HepG2 (cell line): ENCODE data around the gene PDIA5. TPM values are rescaled to one million over a fixed set of nuclear protein-coding genes. Genes with fewer than 3 reads are reported as not detected.

Source experiments
- ATF7 ChIP-seq, 2 experiments: fragments of 450-650 bp in 1 of 2; sonication (generic) in 1 of 2; formaldehyde crosslinking in 1 of 2; IDR thresholded peaks; 2 replicates each; pipeline versions ENCODE4 v1.4.0 to v1.6.1; 2016 to 2020; ENCODE audit warnings: antibody characterized with exemption in 1 of 2, mild to moderate bottlenecking in 1 of 2, missing genetic modification reagents in 1 of 2
- DNMT1 ChIP-seq: sonication (generic); formaldehyde crosslinking; IDR thresholded peaks from 2 replicates; pipeline ENCODE4 v1.5.1; 2020; ENCODE audit warnings: mild to moderate bottlenecking, missing genetic modification reagents
- HDAC2 ChIP-seq: sonication (generic); formaldehyde crosslinking; IDR thresholded peaks from 2 replicates; pipeline ENCODE4 v1.4.0; 2020; ENCODE audit warnings: missing genetic modification reagents
- KLF12 ChIP-seq: sonication (generic); formaldehyde crosslinking; IDR thresholded peaks from 2 replicates; pipeline ENCODE4 v1.4.0; 2020; ENCODE audit warnings: missing genetic modification reagents, borderline replicate concordance
- NAIF1 ChIP-seq: sonication (generic); formaldehyde crosslinking; IDR thresholded peaks from 2 replicates; pipeline ENCODE4 v1.5.0; 2020; ENCODE audit warnings: mild to moderate bottlenecking, missing genetic modification reagents, borderline replicate concordance
- PCBP1 ChIP-seq: fragments of 200-400 bp; formaldehyde crosslinking; IDR thresholded peaks from 2 replicates; pipeline ENCODE4 v1.6.1; 2017; ENCODE audit warnings: mild to moderate bottlenecking, low read depth, low read length, borderline replicate concordance
- SRSF4 ChIP-seq: fragments of 200-400 bp; formaldehyde crosslinking; IDR thresholded peaks from one replicate; pipeline ENCODE4 v1.6.1; 2018; ENCODE audit warnings: mild to moderate bottlenecking, low read depth, low read length, moderate library complexity; ENCODE audit not compliant: poor library complexity, severe bottlenecking
- ZNF546 ChIP-seq: sonication (generic); formaldehyde crosslinking; conservative IDR thresholded peaks from 2 replicates; pipeline ENCODE4 v1.8.1; 2023; ENCODE audit warnings: mild to moderate bottlenecking, missing genetic modification reagents
- ZNF7 ChIP-seq: IDR thresholded peaks from 2 replicates; pipeline ENCODE4 v1.6.1; 2016; ENCODE audit warnings: missing biosample characterization, missing genetic modification reagents
- polyA plus RNA-seq, 8 experiments: library from polyadenylated mRNA; depleted of rRNA in 3 of 8; stranded (reverse) in 7 of 8; unstranded in 1 of 8; fragments of >200 nt; fragmentation: Illumina TruSeq in 4 of 8; extraction: Trizol in 4 of 8; gene quantifications; 2 replicates each; pipeline versions ENCODE4 v1.2.1 to v1.2.3, GENCODE V29; 2011 to 2016; ENCODE audit warnings: low read depth in 4 of 8, missing spikeins in 1 of 8, mixed read lengths in 1 of 8; ENCODE audit not compliant: insufficient read depth in 1 of 8
- total RNA-seq, 5 experiments: library from RNA; depleted of rRNA; stranded (reverse); fragments of >200 nt; fragmentation: Illumina TruSeq; extraction: Trizol; gene quantifications; 2 replicates each; pipeline ENCODE4 v1.2.3, GENCODE V29; 2016; ENCODE audit warnings: low read depth in 1 of 5
- TF ChIP-seq, protein P1 (sequence below): sonication (generic); formaldehyde crosslinking; IDR thresholded peaks from 2 replicates; pipeline ENCODE4 v1.8.1; 2023; ENCODE audit warnings: missing genetic modification reagents, mild to moderate bottlenecking, borderline replicate concordance
- TF ChIP-seq, protein P2 (sequence below): sonication (generic); formaldehyde crosslinking; conservative IDR thresholded peaks from 2 replicates; pipeline ENCODE4 v1.8.1; 2023; ENCODE audit warnings: missing genetic modification reagents
- TF ChIP-seq, protein P3 (sequence below): sonication (generic); formaldehyde crosslinking; IDR thresholded peaks from 2 replicates; pipeline ENCODE4 v1.4.0; 2020; ENCODE audit warnings: mild to moderate bottlenecking, low read depth, missing genetic modification reagents
- TF ChIP-seq, protein P4 (sequence below): sonication (generic); formaldehyde crosslinking; IDR thresholded peaks from 2 replicates; pipeline ENCODE4 v1.5.0; 2020; ENCODE audit warnings: mild to moderate bottlenecking, missing genetic modification reagents
- TF ChIP-seq, protein P5 (sequence below): IDR thresholded peaks from 2 replicates; pipeline ENCODE4 v1.6.1; 2016
- TF ChIP-seq, protein P6 (sequence below), 2 experiments: IDR thresholded peaks; 2 replicates each; pipeline ENCODE4 v1.6.1; 2011 to 2012; ENCODE audit warnings: low read length in 2 of 2, borderline replicate concordance in 1 of 2, low read depth in 1 of 2, mild to moderate bottlenecking in 1 of 2, moderate library complexity in 1 of 2
- TF ChIP-seq, protein P7 (sequence below): sonication (generic); formaldehyde crosslinking; IDR thresholded peaks from 2 replicates; pipeline ENCODE4 v1.5.0; 2020; ENCODE audit warnings: missing genetic modification reagents

PDIA5 gene
- total and polyA plus RNA-seq, 2 of the 13 experiments (the other 11 are each of a cell fraction or from before 2014, with no cell fraction given), result 51.3 to 74.3 TPM

DNA sequence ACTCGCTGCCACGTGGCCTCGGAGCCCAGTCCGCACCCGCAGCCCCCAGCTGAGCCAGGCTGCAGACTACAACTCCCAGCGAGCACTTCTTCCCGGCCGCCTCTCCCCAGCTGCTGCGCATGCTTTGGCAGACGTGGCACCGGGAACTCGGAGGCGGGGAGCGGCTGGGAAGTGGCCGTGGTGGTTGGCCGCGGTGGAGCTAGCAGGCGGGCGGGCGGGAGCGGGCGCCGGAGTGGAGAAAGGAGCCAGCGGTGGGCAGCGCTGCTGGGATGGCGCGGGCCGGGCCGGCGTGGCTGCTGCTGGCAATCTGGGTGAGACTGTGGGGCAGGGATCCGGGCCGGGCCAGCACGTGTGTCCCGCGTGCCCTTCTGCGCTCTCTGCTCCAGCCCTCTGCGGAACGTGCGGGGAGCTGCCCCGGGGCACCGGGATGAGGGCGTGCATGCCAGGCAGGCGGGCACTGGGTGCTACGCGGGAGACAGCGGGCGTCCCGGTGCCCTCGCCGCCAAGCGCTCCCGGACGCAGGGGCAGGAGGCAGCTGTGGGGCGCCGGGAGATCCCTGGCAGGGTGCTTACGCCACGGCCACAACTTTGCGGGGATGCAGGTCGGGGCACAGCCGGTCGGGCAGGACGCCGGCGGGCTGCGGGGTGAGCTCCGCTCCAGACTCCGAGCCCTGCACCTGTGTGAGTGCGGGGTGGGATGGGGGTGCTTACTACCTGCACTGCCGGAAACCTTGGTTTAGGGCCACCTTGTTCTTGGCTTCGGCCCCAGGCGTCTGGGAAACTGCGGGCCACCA lies at the start of gene PDIA5 (continued):
- TF ChIP-seq ZNF7 (no peak), NAIF1 (CRISPR knock-in tag) (no peak), HDAC2 (CRISPR knock-in tag) (peak; percentile 44; the same call in 1 of the 2 replicates), ATF7 (IDR thresholded peaks at IDR 0.05) (no peak), ATF7 (CRISPR knock-in tag; IDR thresholded peaks at IDR 0.05) (peak; percentile 22; the same call in 1 of the 2 replicates), SRSF4 (no peak), ZNF546 (CRISPR knock-in tag) (0 out of 2 replicates have a peak, but pooled peaks have one; percentile 29), PCBP1 (no peak), KLF12 (CRISPR knock-in tag) (no peak; the same call in 1 of the 2 replicates), DNMT1 (CRISPR knock-in tag) (no peak)
- TF ChIP-seq, protein P1, sequence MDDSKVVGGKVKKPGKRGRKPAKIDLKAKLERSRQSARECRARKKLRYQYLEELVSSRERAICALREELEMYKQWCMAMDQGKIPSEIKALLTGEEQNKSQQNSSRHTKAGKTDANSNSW (CRISPR knock-in tag), result no peak
- TF ChIP-seq, protein P2, sequence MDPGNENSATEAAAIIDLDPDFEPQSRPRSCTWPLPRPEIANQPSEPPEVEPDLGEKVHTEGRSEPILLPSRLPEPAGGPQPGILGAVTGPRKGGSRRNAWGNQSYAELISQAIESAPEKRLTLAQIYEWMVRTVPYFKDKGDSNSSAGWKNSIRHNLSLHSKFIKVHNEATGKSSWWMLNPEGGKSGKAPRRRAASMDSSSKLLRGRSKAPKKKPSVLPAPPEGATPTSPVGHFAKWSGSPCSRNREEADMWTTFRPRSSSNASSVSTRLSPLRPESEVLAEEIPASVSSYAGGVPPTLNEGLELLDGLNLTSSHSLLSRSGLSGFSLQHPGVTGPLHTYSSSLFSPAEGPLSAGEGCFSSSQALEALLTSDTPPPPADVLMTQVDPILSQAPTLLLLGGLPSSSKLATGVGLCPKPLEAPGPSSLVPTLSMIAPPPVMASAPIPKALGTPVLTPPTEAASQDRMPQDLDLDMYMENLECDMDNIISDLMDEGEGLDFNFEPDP, result 0 out of 2 replicates have a peak, but pooled peaks have one; percentile 67
- TF ChIP-seq, protein P3, sequence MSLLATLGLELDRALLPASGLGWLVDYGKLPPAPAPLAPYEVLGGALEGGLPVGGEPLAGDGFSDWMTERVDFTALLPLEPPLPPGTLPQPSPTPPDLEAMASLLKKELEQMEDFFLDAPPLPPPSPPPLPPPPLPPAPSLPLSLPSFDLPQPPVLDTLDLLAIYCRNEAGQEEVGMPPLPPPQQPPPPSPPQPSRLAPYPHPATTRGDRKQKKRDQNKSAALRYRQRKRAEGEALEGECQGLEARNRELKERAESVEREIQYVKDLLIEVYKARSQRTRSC (CRISPR knock-in tag), result no peak
- TF ChIP-seq, protein P4, sequence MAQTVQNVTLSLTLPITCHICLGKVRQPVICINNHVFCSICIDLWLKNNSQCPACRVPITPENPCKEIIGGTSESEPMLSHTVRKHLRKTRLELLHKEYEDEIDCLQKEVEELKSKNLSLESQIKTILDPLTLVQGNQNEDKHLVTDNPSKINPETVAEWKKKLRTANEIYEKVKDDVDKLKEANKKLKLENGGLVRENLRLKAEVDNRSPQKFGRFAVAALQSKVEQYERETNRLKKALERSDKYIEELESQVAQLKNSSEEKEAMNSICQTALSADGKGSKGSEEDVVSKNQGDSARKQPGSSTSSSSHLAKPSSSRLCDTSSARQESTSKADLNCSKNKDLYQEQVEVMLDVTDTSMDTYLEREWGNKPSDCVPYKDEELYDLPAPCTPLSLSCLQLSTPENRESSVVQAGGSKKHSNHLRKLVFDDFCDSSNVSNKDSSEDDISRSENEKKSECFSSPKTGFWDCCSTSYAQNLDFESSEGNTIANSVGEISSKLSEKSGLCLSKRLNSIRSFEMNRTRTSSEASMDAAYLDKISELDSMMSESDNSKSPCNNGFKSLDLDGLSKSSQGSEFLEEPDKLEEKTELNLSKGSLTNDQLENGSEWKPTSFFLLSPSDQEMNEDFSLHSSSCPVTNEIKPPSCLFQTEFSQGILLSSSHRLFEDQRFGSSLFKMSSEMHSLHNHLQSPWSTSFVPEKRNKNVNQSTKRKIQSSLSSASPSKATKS (CRISPR knock-in tag), result no peak
- TF ChIP-seq, protein P5, sequence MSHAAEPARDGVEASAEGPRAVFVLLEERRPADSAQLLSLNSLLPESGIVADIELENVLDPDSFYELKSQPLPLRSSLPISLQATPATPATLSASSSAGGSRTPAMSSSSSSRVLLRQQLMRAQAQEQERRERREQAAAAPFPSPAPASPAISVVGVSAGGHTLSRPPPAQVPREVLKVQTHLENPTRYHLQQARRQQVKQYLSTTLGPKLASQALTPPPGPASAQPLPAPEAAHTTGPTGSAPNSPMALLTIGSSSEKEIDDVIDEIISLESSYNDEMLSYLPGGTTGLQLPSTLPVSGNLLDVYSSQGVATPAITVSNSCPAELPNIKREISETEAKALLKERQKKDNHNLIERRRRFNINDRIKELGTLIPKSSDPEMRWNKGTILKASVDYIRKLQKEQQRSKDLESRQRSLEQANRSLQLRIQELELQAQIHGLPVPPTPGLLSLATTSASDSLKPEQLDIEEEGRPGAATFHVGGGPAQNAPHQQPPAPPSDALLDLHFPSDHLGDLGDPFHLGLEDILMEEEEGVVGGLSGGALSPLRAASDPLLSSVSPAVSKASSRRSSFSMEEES (CRISPR knock-in tag), result peak; percentile 73
- TF ChIP-seq, protein P6, sequence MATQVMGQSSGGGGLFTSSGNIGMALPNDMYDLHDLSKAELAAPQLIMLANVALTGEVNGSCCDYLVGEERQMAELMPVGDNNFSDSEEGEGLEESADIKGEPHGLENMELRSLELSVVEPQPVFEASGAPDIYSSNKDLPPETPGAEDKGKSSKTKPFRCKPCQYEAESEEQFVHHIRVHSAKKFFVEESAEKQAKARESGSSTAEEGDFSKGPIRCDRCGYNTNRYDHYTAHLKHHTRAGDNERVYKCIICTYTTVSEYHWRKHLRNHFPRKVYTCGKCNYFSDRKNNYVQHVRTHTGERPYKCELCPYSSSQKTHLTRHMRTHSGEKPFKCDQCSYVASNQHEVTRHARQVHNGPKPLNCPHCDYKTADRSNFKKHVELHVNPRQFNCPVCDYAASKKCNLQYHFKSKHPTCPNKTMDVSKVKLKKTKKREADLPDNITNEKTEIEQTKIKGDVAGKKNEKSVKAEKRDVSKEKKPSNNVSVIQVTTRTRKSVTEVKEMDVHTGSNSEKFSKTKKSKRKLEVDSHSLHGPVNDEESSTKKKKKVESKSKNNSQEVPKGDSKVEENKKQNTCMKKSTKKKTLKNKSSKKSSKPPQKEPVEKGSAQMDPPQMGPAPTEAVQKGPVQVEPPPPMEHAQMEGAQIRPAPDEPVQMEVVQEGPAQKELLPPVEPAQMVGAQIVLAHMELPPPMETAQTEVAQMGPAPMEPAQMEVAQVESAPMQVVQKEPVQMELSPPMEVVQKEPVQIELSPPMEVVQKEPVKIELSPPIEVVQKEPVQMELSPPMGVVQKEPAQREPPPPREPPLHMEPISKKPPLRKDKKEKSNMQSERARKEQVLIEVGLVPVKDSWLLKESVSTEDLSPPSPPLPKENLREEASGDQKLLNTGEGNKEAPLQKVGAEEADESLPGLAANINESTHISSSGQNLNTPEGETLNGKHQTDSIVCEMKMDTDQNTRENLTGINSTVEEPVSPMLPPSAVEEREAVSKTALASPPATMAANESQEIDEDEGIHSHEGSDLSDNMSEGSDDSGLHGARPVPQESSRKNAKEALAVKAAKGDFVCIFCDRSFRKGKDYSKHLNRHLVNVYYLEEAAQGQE (IDR thresholded peaks at IDR 0.05; ENCODE audit: borderline replicate concordance in 1 of 2, low read depth in 1 of 2, low read length in 2 of 2), result 0 out of 4 replicates have a peak, but pooled peaks of 1 of the 2 experiments have one; percentile 5
- TF ChIP-seq, protein P7, sequence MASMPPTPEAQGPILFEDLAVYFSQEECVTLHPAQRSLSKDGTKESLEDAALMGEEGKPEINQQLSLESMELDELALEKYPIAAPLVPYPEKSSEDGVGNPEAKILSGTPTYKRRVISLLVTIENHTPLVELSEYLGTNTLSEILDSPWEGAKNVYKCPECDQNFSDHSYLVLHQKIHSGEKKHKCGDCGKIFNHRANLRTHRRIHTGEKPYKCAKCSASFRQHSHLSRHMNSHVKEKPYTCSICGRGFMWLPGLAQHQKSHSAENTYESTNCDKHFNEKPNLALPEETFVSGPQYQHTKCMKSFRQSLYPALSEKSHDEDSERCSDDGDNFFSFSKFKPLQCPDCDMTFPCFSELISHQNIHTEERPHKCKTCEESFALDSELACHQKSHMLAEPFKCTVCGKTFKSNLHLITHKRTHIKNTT (CRISPR knock-in tag), result no peak
